Omental fat pad (tissue), 4 donors: ENCODE data around the gene FRMD8. TPM values are rescaled to one million over a fixed set of nuclear protein-coding genes. Genes with fewer than 3 reads are reported as not detected.

Source experiments
- ATAC-seq: fragments of 150-250 bp; one replicate; pipeline ENCODE4 v1.9.1; 2016; ENCODE audit warnings: mild to moderate bottlenecking, moderate library complexity; ENCODE audit not compliant: low FRiP score
- DNase-seq: peaks from one replicate; pipeline ENCODE4 v3.0.0-alpha.2; 2019; ENCODE audit warnings: low spot score
- total RNA-seq, 4 donors: library from RNA; depleted of rRNA; stranded (reverse); fragments of >200 nt; gene quantifications; one replicate each; pipeline ENCODE4 v1.1.0, GENCODE V29; 2016
- TF ChIP-seq, protein P1 (sequence below), 3 donors: fragments of 450-650 bp; IDR thresholded peaks; one replicate each; pipeline ENCODE4 v1.5.1; 2016 to 2017; ENCODE audit warnings: antibody characterized with exemption in 3 of 3, mild to moderate bottlenecking in 3 of 3, moderate library complexity in 2 of 3

Gene FRMD8
- total RNA-seq, 4 donors from 2014 or later: 29.2 to 77.9 (median 58.9) TPM

DNA sequence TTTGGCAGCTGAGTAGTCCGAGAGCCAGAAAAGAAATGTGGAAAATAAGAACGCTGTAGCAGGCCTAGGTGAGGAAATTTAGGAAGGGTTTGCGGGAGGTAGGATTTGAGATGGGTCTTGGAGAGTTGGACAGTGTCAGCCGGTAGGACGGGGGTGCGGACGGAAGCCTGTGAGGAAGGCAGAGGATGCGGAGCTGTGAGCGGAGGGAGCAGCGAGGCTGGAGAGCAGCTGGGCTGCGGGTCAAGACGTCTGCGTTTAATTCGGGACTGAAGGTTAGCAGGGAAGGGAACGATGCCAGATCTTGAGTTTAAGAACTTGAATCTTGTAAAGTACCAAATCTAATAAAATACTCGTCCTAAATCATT, 32.6 kb upstream of the FRMD8 start:
- TF ChIP-seq, protein P1, sequence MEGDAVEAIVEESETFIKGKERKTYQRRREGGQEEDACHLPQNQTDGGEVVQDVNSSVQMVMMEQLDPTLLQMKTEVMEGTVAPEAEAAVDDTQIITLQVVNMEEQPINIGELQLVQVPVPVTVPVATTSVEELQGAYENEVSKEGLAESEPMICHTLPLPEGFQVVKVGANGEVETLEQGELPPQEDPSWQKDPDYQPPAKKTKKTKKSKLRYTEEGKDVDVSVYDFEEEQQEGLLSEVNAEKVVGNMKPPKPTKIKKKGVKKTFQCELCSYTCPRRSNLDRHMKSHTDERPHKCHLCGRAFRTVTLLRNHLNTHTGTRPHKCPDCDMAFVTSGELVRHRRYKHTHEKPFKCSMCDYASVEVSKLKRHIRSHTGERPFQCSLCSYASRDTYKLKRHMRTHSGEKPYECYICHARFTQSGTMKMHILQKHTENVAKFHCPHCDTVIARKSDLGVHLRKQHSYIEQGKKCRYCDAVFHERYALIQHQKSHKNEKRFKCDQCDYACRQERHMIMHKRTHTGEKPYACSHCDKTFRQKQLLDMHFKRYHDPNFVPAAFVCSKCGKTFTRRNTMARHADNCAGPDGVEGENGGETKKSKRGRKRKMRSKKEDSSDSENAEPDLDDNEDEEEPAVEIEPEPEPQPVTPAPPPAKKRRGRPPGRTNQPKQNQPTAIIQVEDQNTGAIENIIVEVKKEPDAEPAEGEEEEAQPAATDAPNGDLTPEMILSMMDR (IDR thresholded peaks at IDR 0.05): no peak
- ATAC-seq (peak; percentile 20), DNase-seq (no peak)

DNA sequence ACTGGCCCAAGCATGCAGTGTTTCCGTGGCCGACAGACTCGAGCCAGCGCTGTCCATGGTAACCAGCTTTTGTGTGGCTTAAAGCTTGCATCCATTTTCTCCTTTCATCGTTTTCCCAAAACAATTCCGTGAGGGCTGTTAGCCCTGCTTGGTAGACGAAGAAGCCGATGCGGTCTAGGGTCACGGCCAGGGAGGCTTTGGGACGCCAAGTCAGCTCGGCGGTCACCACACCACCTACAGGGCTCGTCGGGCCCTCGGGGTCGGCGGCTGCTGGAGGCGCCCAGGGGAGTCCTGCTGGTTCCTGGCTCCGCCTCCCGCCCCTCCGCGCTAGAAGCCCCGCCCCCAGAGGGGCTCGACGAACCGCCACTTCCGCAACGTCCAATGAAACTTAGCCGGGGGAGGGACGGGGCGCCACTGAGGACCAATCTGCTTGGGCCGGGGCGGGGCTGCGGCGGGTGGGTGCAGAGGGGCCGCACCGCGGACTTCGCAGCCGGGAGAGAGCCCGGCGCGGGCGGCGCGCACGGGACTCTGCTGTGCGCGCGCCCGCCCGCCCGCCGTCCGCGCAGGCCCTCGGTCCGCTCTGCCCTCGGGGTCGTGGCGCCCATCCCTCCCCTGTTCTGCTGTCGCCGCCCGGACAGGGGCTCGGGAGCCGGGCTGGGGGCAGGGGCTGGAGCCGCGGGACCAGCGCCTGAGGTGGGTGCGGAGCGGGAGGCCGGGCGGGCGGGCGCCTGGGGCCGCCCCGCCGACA, 32.0 kb upstream of the FRMD8 start, which contains the start of gene TIGD3:
TSS of gene TIGD3 (plus strand) at position 487 of the 748 bp plus-strand sequence. CDS start 1,058 bp downstream, outside the sequence.
- peak; percentile 92 for ATAC-seq
- DNase-seq: peak; percentile 86
- TF ChIP-seq, protein P1 (IDR thresholded peaks at IDR 0.05): no peak

DNA sequence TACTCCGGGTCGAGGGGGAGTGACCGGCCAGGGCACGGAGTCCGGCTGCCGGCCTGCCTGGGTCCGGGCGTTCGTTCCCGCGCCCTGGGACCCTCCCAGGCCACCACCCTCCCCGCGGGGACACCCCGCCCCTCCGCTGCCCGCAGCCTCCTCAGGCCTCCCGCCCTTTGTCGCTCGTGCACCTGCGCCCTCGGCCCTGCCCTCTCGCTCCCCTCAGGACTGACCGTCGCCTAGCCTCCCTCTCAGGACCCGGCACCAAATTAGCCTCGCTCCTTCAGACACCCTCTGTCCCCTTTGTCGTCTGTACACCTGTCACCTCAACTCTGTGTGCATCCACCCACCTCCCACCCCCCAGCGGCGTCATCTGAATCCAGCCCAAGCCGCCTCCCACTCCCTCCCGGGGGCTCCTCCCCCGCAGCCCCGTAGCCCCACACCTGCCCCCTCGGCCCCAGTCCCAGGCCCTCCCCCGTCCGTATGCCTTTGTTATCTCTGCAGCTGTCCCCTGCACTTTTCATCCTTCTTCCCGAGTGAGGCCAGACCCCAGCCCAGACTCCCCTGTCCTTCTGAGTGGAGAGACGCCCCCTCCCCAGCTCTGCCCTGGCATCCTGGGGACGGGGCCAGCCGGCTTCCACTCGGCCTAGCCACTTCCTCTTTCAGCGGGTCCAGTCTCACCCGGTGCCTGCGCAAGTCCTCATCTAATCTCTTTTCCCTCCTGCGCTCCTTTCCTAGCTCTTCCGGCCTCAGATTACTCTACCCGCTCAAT, 31.2 kb upstream of the FRMD8 start:
- peak; percentile 7 for ATAC-seq
- no peak for DNase-seq
- TF ChIP-seq, protein P1 (IDR thresholded peaks at IDR 0.05): no peak

DNA sequence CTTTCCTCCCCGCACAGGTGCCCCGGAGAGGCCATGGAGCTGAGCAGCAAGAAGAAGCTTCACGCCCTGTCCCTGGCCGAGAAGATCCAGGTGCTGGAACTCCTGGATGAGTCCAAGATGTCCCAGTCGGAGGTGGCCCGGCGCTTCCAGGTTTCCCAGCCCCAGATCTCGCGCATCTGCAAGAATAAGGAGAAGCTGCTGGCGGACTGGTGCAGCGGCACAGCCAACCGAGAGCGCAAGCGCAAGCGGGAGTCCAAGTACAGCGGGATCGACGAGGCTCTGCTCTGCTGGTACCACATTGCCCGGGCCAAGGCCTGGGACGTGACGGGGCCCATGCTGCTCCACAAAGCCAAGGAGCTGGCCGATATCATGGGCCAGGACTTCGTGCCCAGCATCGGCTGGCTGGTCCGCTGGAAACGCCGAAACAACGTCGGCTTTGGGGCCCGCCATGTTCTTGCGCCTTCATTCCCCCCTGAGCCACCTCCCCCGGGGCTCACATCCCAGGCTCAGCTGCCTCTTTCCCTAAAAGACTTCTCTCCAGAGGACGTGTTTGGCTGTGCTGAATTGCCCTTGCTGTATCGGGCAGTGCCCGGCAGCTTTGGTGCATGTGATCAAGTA, 30.6 kb upstream of the FRMD8 start:
- DNase-seq (no peak), ATAC-seq (peak; percentile 3)

DNA sequence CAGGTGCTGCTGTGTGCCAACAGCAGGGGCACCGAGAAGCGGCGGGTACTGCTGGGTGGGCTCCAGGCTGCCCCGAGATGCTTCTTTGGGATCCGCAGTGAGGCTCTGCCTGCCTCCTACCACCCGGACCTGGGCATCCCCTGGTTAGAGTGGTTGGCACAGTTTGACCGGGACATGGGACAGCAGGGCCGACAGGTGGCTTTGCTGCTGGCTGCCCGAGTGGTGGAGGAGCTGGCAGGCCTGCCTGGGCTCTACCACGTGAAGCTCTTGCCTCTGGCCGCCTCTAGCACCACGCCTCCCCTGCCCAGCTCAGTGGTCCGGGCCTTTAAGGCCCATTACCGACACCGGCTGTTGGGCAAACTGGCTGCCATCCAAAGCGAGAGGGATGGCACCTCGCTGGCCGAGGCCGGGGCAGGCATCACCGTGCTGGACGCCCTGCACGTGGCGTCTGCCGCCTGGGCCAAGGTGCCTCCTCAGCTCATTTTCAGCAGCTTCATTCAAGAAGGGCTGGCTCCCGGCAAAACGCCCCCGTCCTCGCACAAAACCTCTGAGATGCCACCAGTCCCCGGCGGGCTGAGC, 30.0 kb upstream of the FRMD8 start:
- TF ChIP-seq, protein P1 (IDR thresholded peaks at IDR 0.05): no peak
- ATAC-seq (no peak), DNase-seq (no peak)

More for the DNA sequence above, 30.6 kb upstream of the FRMD8 start:
- TF ChIP-seq, protein P1 (IDR thresholded peaks at IDR 0.05): no peak

DNA sequence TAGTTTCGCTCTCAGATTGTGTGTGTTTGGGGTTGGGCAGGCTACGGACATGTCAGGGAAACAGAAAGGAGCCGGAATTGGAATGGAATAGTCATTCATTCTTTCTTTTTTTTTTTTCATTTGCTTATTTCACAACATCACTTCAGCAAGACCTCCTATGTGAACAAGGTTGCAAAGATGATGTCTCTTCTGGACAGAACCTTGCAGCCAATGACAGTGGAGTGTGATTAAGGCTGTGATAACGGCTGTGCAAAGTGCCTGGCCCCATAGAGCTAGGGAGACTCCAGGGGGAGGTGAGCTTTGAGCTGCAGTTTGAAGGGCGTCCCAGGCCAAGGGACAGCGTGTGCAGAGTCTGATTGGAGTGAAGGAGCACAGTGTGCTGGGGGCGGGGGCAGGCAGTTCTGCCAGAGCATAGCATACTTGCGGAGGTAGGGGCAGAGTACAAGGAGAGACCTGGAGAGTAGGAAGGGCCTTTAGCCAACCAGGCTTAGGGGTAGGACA, 28.5 kb upstream of the FRMD8 start:
- DNase-seq (no peak), ATAC-seq (no peak)
- TF ChIP-seq, protein P1 (IDR thresholded peaks at IDR 0.05): no peak
